Measurements from ENCODE around the gene UCN3.
A peak's percentile ranks its signal among the peaks of the same experiment; 100 is the strongest.

The UCN3 gene

GRCh38 chr10:5390607-5391205 is 25.9 kb downstream of the UCN3 start (continued):
- TF ChIP-seq ZNF837 (tag by site-specific recombination; IDR thresholded peaks at IDR 0.05) (no peak), ZNF354C (tag by site-specific recombination; IDR thresholded peaks at IDR 0.05; ENCODE audit: borderline replicate concordance, low read depth) (no peak), ZFP69B (tag by site-specific recombination; IDR thresholded peaks at IDR 0.05) (no peak), ZNF560 (tag by site-specific recombination; IDR thresholded peaks at IDR 0.05; ENCODE audit: borderline replicate concordance) (no peak), ZNF707 (tag by site-specific recombination; IDR thresholded peaks at IDR 0.05) (no peak), ZNF138 (tag by site-specific recombination; IDR thresholded peaks at IDR 0.05; ENCODE audit: borderline replicate concordance) (no peak), ZSCAN5A (tag by site-specific recombination; IDR thresholded peaks at IDR 0.05) (no peak), ZNF629 (tag by site-specific recombination; IDR thresholded peaks at IDR 0.05) (0 out of 2 replicates have a peak, but pooled peaks have one; percentile 14), ZNF580 (tag by site-specific recombination; IDR thresholded peaks at IDR 0.05) (no peak), ZNF530 (tag by site-specific recombination; IDR thresholded peaks at IDR 0.05; ENCODE audit: low read depth) (no peak), ZNF335 (tag by site-specific recombination; conservative IDR thresholded peaks at IDR 0.05) (no peak), SALL2 (tag by site-specific recombination; IDR thresholded peaks at IDR 0.05; ENCODE audit: borderline replicate concordance) (no peak), ZNF449 (tag by site-specific recombination; IDR thresholded peaks at IDR 0.05) (no peak), ZNF433 (tag by site-specific recombination; IDR thresholded peaks at IDR 0.05; ENCODE audit: low read depth) (no peak), ZBTB8A (tag by site-specific recombination; IDR thresholded peaks at IDR 0.05) (no peak), ZBTB21 (tag by site-specific recombination; IDR thresholded peaks at IDR 0.05) (no peak), TCF7L2 (IDR thresholded peaks at IDR 0.05; ENCODE audit: borderline replicate concordance, low read depth, low read length) (no peak), OSR2 (tag by site-specific recombination; IDR thresholded peaks at IDR 0.05) (no peak), PRDM4 (tag by site-specific recombination; IDR thresholded peaks at IDR 0.05) (no peak), KLF17 (tag by site-specific recombination; IDR thresholded peaks at IDR 0.05) (no peak), ZNF37A (tag by site-specific recombination; IDR thresholded peaks at IDR 0.05) (no peak), ZNF529 (tag by site-specific recombination; IDR thresholded peaks at IDR 0.05; ENCODE audit: insufficient replicate concordance) (peak; percentile 28), ZNF660 (tag by site-specific recombination; IDR thresholded peaks at IDR 0.05) (no peak), ZNF18 (tag by site-specific recombination; IDR thresholded peaks at IDR 0.05) (no peak), ZNF623 (tag by site-specific recombination; IDR thresholded peaks at IDR 0.05) (no peak), ZNF843 (tag by site-specific recombination; IDR thresholded peaks at IDR 0.05) (no peak), ZSCAN4 (tag by site-specific recombination; IDR thresholded peaks at IDR 0.05) (no peak), ZNF175 (tag by site-specific recombination; IDR thresholded peaks at IDR 0.05) (no peak), ZFP41 (tag by site-specific recombination; IDR thresholded peaks at IDR 0.05; ENCODE audit: borderline replicate concordance) (no peak)

Data from HEK293 (cell line).